Mesenchymal stem cell (in vitro differentiated cells and primary cell): ENCODE measurements around the gene NPHS1.
A peak's percentile ranks its signal among the peaks of the same experiment; 100 is the strongest.
"Not testable (repeated sequence)": the region's sequence is repeated elsewhere in the genome, so short reads cannot be mapped to it uniquely, and the experiment has no call there.

Experiments used
- DNase-seq: peaks from one replicate; pipeline ENCODE4 v3.0.0-alpha.2; 2013
- H2AFZ ChIP-seq: one replicate; pipeline ENCODE4 v1.6.1; 2013; ENCODE audit warnings: low read depth, mild to moderate bottlenecking, control low read depth, inconsistent platforms, low read length, moderate library complexity
- H2AK5ac ChIP-seq: 2 replicates; pipeline ENCODE4 v1.6.1; 2013; ENCODE audit warnings: low read length, moderate library complexity, mild to moderate bottlenecking, inconsistent platforms; ENCODE audit not compliant: severe bottlenecking
- H2BK120ac ChIP-seq: one replicate; pipeline ENCODE4 v1.6.1; 2013; ENCODE audit warnings: low read depth, mild to moderate bottlenecking, inconsistent platforms, low read length, moderate library complexity
- H2BK12ac ChIP-seq, 2 experiments: one replicate each; pipeline ENCODE4 v1.6.1; 2013; ENCODE audit warnings: inconsistent platforms in 2 of 2, low read length in 2 of 2, mild to moderate bottlenecking in 2 of 2, moderate library complexity in 2 of 2, control low read depth in 1 of 2
- H2BK15ac ChIP-seq: one replicate; pipeline ENCODE4 v1.6.1; 2013; ENCODE audit warnings: mild to moderate bottlenecking, low read depth, inconsistent platforms; ENCODE audit not compliant: poor library complexity, severe bottlenecking
- H2BK5ac ChIP-seq: 2 replicates; pipeline ENCODE4 v1.6.1; 2013; ENCODE audit warnings: low read depth, mild to moderate bottlenecking, low read length, control low read depth, inconsistent platforms; ENCODE audit not compliant: poor library complexity, severe bottlenecking
- H3K14ac ChIP-seq, 2 experiments: one replicate each; pipeline ENCODE4 v1.6.1; 2013; ENCODE audit warnings: inconsistent platforms in 2 of 2, low read length in 2 of 2, control low read depth in 1 of 2, mild to moderate bottlenecking in 1 of 2, moderate library complexity in 1 of 2
- H3K18ac ChIP-seq, 2 experiments: one replicate each; pipeline ENCODE4 v1.6.1; 2013; ENCODE audit warnings: inconsistent platforms in 2 of 2, low read length in 2 of 2, control low read depth in 1 of 2, low read depth in 1 of 2, mild to moderate bottlenecking in 1 of 2
- H3K23ac ChIP-seq, 2 experiments: one replicate each; pipeline ENCODE4 v1.6.1; 2013; ENCODE audit warnings: inconsistent platforms in 2 of 2, low read length in 2 of 2, mild to moderate bottlenecking in 2 of 2, moderate library complexity in 2 of 2, control low read depth in 1 of 2
- H3K27ac ChIP-seq: 2 replicates; pipeline ENCODE4 v1.5.1; 2013; ENCODE audit warnings: mild to moderate bottlenecking, moderate library complexity, low read length, control low read depth, inconsistent platforms; ENCODE audit not compliant: poor library complexity, severe bottlenecking
- H3K27me3 ChIP-seq, 2 experiments: 2 replicates each; pipeline versions ENCODE4 v1.6.1 to v1.7.0; 2013; ENCODE audit warnings: low read length in 2 of 2, mild to moderate bottlenecking in 2 of 2, moderate library complexity in 2 of 2, control low read depth in 1 of 2, inconsistent platforms in 1 of 2; ENCODE audit not compliant: control insufficient read depth in 1 of 2, insufficient read depth in 1 of 2
- H3K36me3 ChIP-seq, 2 experiments: 2 replicates each; pipeline versions ENCODE4 v1.6.1 to v1.7.0; 2013; ENCODE audit warnings: low read length in 2 of 2, control low read depth in 1 of 2, inconsistent platforms in 1 of 2, low read depth in 1 of 2, mild to moderate bottlenecking in 1 of 2; ENCODE audit not compliant: insufficient read depth in 2 of 2, control insufficient read depth in 1 of 2
- H3K4ac ChIP-seq, 2 experiments: one replicate each; pipeline ENCODE4 v1.6.1; 2013; ENCODE audit warnings: inconsistent platforms in 2 of 2, low read length in 2 of 2, mild to moderate bottlenecking in 2 of 2, moderate library complexity in 2 of 2, control low read depth in 1 of 2, low read depth in 1 of 2
- H3K4me1 ChIP-seq: 2 replicates; pipeline ENCODE4 v1.6.1; 2013; ENCODE audit warnings: low read depth, low read length, control low read depth; ENCODE audit not compliant: control insufficient read depth, insufficient read depth
- H3K4me2 ChIP-seq: 2 replicates; pipeline ENCODE4 v1.6.1; 2013; ENCODE audit warnings: low read length, mild to moderate bottlenecking, inconsistent platforms; ENCODE audit not compliant: poor library complexity, severe bottlenecking
- H3K4me3 ChIP-seq, 2 experiments: 2 replicates each; pipeline versions ENCODE4 v1.5.1 to v1.7.0; 2013; ENCODE audit warnings: low read length in 2 of 2, mild to moderate bottlenecking in 2 of 2, control low read depth in 1 of 2, low read depth in 1 of 2; ENCODE audit not compliant: insufficient read depth in 1 of 2
- H3K79me1 ChIP-seq: replicated peaks from 2 replicates; pipeline ENCODE4 v1.6.1; 2013; ENCODE audit warnings: mild to moderate bottlenecking, control low read depth, low read length, inconsistent platforms; ENCODE audit not compliant: poor library complexity, severe bottlenecking
- H3K9ac ChIP-seq: 2 replicates; pipeline ENCODE4 v1.7.0; 2013; ENCODE audit warnings: mild to moderate bottlenecking, low read length, moderate library complexity
- H3K9me3 ChIP-seq: 2 replicates; pipeline ENCODE4 v1.7.0; 2013; ENCODE audit warnings: mild to moderate bottlenecking, low read length; ENCODE audit not compliant: control insufficient read depth
- H4K8ac ChIP-seq: one replicate; pipeline ENCODE4 v1.6.1; 2013; ENCODE audit warnings: inconsistent platforms, mild to moderate bottlenecking, low read length, moderate library complexity
- H4K91ac ChIP-seq: one replicate; pipeline ENCODE4 v1.6.1; 2013; ENCODE audit warnings: mild to moderate bottlenecking, low read length, inconsistent platforms
- WGBS: methylation state at CpG from one replicate; pipeline ENCODE4 v1.1.7; 2013; ENCODE audit warnings: mixed read lengths; 5-methylcytosine and 5-hydroxymethylcytosine counted together

Gene NPHS1

DNA sequence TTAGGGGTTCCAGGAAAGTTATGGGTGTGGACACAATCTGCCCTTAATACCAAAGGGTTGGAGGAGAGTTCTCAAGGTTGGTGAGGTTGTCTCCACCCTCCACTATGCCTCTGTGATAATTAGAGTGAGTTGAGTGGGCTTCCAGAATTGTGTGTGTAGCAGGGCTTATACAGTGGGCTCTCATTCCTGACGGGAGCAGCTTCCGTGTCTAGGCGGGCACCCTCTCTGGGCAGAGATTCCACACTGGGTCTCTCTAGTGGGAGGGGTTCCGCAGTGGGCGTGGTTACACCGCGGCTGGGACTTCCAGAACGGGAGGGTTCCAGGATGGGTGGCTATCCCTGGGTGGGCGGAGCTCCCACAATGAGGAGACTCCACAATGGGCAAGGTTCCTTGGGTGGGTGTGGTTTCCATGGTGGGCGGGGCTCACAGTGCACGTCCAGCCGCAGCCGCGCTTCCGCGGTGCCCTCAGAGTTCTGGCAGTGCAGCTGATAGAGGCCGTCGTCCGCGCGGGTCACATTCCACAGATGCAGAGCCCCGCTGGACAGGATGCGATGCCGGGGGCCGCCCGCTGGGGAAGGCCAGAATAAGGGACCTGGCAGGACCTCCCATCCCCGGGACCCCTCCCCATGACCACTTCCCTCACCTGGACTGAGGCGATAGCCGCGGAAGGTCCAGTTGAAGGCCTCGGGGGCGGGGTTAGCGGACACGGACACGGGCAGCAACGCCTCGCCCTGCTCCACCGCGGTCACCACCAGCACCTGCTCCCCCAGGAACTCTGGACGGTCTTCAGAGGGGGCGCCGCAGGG, 8.4 kb downstream of the NPHS1 start:
- Histone ChIP-seq H3K4me3 (peak overlapping the region in 1 of 2 experiments; percentile 28), H3K27ac (no peak overlapping the region), H3K4ac (no peak overlapping the region), H2BK5ac (no peak overlapping the region), H3K18ac (no peak overlapping the region), H3K9me3 (peaks cover 28% of the 10 kb centered on the region), H4K91ac (no peak overlapping the region), H3K9ac (no peak overlapping the region), H3K14ac (no peak overlapping the region), H2AK5ac (no peak overlapping the region), H4K8ac (no peak overlapping the region), H3K36me3 (no peaks in the 10 kb centered on the region), H3K23ac (no peak overlapping the region), H3K27me3 (peaks cover 63 to 67% of the 10 kb centered on the region in 2 experiments), H3K4me1 (peaks cover 15% of the 10 kb centered on the region), H2BK12ac (no peak overlapping the region), H3K79me1 (no peaks in the 10 kb centered on the region), H2BK15ac (no peak overlapping the region), H3K4me2 (no peak overlapping the region), H2AFZ (no peak overlapping the region), H2BK120ac (no peak overlapping the region)
- WGBS, result 18% methylated on average over 36 of the region's 42 CpGs
- peak; percentile 3 for DNase-seq

DNA sequence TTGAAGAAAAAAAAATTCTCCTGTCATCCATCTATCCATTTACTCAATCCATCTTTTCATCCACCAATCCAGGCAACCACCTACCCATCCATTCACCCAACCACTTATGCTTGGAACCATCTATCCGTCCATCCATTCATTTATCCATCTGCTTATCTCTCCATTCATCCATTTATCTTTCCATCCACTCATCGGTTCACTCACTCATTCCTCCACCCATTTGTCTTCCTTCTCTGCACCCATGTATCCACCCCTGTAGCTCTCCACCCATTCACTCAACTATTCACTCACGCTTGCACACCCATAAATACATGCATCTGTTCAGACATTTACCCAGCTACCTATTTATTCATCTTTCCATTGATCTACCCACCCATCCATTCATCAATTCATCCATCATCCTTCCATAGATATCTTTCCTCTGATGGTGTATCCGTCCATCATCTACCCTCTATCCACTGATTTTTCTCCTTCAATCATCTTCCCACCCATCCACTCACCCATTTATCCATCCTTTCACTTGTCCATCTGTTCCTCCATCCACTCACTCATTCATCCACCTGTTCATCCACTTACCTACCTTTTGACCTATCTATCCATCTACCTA, 9.5 kb downstream of the NPHS1 start:
- H3K27me3 ChIP-seq, result peaks cover 52 to 56% of the 10 kb centered on the region in 2 experiments
- no peak overlapping the region for H3K14ac ChIP-seq
- no peak overlapping the region for H2AFZ ChIP-seq
- no peak for DNase-seq
- H3K4me1 ChIP-seq, result peaks cover 15% of the 10 kb centered on the region
- H4K8ac ChIP-seq, result no peak overlapping the region
- H2BK12ac ChIP-seq, result no peak overlapping the region
- no peak overlapping the region for H3K4me2 ChIP-seq
- no peak overlapping the region for H2AK5ac ChIP-seq
- H3K4me3 ChIP-seq, result no peak overlapping the region
- H3K36me3 ChIP-seq, result no peaks in the 10 kb centered on the region
- H3K4ac ChIP-seq, result no peak overlapping the region
- no peak overlapping the region for H2BK5ac ChIP-seq
- WGBS, result 79% methylated on average over 4 of the region's 4 CpGs
- no peak overlapping the region for H2BK15ac ChIP-seq
- H4K91ac ChIP-seq, result no peak overlapping the region
- no peak overlapping the region for H3K27ac ChIP-seq
- H3K18ac ChIP-seq, result no peak overlapping the region
- peaks cover 29% of the 10 kb centered on the region for H3K9me3 ChIP-seq
- no peak overlapping the region for H2BK120ac ChIP-seq
- H3K79me1 ChIP-seq, result no peaks in the 10 kb centered on the region
- H3K9ac ChIP-seq, result no peak overlapping the region
- H3K23ac ChIP-seq, result no peak overlapping the region

DNA sequence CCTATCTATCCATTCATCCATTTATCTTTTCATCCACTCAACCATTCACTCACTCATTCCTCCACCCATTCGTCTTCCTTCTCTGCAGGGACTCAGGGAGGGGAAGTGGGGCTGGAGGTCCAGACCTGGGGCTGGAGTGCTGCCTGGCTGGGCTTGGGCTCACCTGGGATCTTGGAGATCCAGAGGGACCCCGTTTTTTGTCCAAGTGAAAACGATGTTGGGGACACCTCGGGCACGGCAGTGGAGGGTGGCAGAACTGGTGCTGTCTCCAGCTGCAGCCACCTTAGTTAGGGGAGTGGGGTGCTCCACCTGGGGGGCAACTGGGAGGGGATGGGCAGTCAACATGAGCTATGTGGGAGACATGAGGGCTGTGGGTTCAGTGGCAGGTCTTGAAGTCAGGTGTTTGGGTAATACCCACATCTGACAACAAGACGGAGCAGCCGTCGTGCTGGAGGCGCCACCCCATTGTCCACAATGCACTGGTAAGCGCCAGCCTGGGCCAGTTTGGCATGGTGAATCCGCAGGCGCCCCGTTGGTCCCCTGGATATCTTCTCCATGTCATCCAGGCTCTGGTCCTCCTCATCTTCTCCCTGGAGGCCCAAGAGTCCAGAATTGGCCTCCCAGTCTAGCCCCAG, 10.2 kb downstream of the NPHS1 start:
- 72% methylated on average over 12 of the region's 13 CpGs for WGBS
- Histone ChIP-seq H3K79me1 (no peaks in the 10 kb centered on the region), H2BK12ac (no peak overlapping the region), H3K4ac (no peak overlapping the region), H3K27ac (no peak overlapping the region), H3K4me1 (peaks cover 15% of the 10 kb centered on the region), H3K4me2 (no peak overlapping the region), H3K23ac (no peak overlapping the region), H2BK120ac (no peak overlapping the region), H3K9me3 (peaks cover 29% of the 10 kb centered on the region), H3K9ac (no peak overlapping the region), H2BK15ac (no peak overlapping the region), H3K14ac (no peak overlapping the region), H3K4me3 (no peak overlapping the region), H2AK5ac (no peak overlapping the region), H3K27me3 (peaks cover 49 to 52% of the 10 kb centered on the region in 2 experiments), H4K91ac (no peak overlapping the region), H3K18ac (no peak overlapping the region), H3K36me3 (no peaks in the 10 kb centered on the region), H4K8ac (no peak overlapping the region), H2BK5ac (no peak overlapping the region), H2AFZ (no peak overlapping the region)
- DNase-seq, result no peak

DNA sequence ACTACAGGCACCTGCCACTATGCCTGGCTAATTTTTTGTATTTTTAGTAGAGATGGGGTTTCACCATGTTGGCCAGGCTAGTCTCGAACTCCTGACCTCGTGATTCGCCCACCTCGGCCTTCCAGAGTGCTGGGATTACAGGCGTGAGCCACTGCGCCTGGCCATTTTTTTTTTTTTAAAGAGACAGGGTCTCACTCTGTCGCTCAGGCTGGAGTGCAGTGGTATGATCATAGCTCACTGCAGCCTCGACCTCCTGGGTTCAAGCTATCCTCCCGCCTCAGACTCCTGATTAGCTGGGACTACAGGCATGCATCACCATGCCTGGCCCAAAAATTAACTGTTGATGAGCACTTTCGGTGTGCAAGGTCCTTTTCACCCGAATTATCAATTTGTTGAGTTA, 16.2 kb downstream of the NPHS1 start:
- H4K91ac ChIP-seq, H2BK12ac ChIP-seq, DNase-seq, H2BK5ac ChIP-seq, H3K4me2 ChIP-seq, H2BK120ac ChIP-seq, H2AK5ac ChIP-seq, H3K18ac ChIP-seq, H3K4me1 ChIP-seq, H3K9ac ChIP-seq, H3K4ac ChIP-seq, H3K27ac ChIP-seq, H3K36me3 ChIP-seq, H3K14ac ChIP-seq, H2BK15ac ChIP-seq, H4K8ac ChIP-seq, H3K79me1 ChIP-seq, H3K23ac ChIP-seq, H3K4me3 ChIP-seq, H2AFZ ChIP-seq: not testable (repeated sequence)
- WGBS, result 67% methylated on average over 11 of the region's 11 CpGs
- Histone ChIP-seq H3K9me3 (peaks cover 15% of the 10 kb centered on the region), H3K27me3 (peaks cover 17 to 22% of the 10 kb centered on the region in 2 experiments)
